ENCODE measurements around the gene FXYD5.
"Not testable (repeated sequence)": the region's sequence is repeated elsewhere in the genome, so short reads cannot be mapped to it uniquely, and the experiment has no call there.

Gene FXYD5

DNA sequence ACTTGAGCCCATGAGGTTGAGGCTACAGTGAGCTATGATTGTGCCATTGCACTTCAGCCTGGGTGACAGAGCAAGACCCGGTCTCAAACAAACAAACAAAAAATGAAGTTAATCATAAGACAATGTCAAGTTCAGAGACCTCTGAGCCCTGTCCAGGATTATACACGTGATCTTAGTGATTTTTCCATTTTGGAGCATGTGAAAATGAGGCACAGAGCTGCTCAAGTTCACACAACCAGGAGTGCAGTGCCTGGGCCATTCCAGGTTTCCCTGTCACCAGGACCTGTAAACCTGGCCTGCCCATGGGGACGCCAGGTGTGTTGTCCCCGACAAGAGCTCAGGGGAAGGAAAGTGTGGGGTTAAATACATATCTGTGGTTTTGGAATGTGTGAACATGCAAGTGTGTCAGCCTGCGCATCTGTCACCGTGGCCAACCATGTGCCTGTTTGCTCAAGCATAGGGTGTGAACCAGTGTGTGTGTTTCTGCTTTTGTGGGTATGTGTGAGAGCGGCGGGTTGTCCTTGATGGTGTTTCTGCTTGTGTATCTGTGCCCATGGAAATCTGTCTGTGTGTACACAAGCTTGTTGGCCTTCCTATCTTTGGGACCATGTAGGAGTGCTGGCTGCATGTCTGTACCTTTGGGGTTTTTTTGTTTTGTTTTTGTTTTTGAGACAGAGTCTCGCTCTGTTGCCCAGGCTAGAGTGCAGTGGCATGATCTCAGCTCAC, 17.4 kb upstream of the FXYD5 start:
- in situ Hi-C loops (cut with MboI; ENCODE audit: low sequenced_read_pairs): no loop called here

GRCh38 chr19:35138305-35138892, 16.1 kb upstream of the FXYD5 start, which contains the start of gene FXYD1:
FXYD1 (plus strand) TSS chr19:35138824; CDS start chr19:35140080, 1,256 bp downstream.
- in situ Hi-C loops (cut with MboI; ENCODE audit: low sequenced_read_pairs): no loop called here

DNA sequence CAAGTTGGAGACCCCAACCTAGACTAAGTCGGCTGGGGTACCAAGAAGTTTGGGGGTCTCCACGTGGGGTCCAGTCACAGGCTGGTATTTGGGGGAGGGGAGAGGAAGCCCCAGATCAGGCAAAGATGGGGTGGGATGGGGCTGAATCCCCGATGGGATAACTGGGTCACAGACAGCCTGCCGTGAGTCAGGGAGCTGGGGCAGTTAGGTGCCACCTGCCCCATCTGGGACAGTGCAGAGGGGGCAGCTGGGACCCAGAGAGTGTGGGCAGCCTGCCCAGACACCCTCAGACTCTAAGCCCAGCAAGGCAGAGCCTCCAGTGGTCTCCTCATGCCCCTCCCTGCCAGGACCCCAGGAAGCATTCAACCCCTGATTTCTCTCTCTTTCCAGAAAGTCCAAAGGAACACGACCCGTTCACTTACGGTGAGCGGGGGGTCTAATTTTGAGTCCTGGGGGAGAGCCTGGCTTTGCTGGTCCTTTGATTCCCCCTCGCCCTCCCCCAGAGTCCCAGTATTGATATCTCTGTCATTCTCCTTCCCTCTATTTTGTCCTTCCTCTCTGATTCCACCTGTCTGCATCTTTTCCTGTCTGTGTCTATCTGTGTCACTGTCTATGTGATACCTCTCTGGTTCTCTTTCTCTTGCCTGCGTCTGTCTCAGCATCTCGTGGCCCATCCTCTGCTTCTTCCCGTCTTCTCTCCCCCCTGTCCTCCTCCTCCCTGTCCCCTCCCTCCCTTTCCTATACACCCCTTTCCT, 14.2 kb upstream of the FXYD5 start:
- in situ Hi-C loops (cut with MboI; ENCODE audit: low sequenced_read_pairs): no loop called here

- in situ Hi-C loops (cut with MboI; ENCODE audit: low sequenced_read_pairs): no loop called here
Observed at GRCh38 chr19:35140962-35141836, 13.3 kb upstream of the FXYD5 start.

DNA sequence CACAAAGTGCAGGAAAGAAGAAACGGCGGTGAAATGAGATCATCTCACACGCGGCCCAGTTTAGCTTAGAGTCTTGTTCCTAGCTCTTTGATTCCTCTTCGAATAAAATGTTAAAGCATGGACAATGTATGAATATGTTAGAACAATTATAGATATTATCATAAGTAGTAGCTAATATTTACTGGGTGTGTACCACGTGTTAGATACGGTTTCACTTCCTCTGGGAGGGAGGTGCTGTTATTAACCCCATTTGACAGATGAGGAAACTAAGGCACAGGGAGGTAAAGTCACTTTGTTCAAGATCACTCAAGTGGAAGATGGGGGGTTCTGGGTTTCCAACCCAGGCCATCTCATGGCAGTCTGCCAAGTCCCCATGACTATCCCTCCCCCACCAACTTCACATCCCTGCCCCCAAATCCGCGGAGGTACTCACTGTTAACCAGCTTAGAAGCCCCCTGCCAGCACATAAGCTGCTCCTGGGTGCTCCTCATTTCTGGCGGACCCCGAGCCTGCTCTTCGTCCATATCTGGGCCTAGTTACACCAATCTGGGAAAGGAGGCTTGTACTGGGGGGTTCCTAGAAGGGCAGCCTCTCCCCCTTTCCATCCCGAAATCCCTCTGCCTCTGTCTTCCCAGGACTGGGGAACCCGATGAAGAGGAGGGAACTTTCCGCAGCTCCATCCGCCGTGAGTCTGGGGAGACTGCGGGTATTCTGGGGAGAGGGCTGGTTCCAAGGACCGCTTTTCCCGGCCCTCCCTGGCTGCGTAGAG, 12.5 kb upstream of the FXYD5 start:
- in situ Hi-C loops (cut with MboI; ENCODE audit: low sequenced_read_pairs): no loop called here

GRCh38 chr19:35142606-35143230, 11.8 kb upstream of the FXYD5 start:
- in situ Hi-C loops (cut with MboI; ENCODE audit: low sequenced_read_pairs): no loop called here

GRCh38 chr19:35143231-35143715, 11.3 kb upstream of the FXYD5 start, which contains the start of gene FXYD7:
FXYD7 (plus strand) TSS chr19:35143255; CDS start chr19:35143334, 79 bp downstream.
- in situ Hi-C loops (cut with MboI; ENCODE audit: low sequenced_read_pairs): no loop called here

- in situ Hi-C loops (cut with MboI; ENCODE audit: low sequenced_read_pairs): no loop called here
Observed at GRCh38 chr19:35143818-35144217, 10.7 kb upstream of the FXYD5 start.

DNA sequence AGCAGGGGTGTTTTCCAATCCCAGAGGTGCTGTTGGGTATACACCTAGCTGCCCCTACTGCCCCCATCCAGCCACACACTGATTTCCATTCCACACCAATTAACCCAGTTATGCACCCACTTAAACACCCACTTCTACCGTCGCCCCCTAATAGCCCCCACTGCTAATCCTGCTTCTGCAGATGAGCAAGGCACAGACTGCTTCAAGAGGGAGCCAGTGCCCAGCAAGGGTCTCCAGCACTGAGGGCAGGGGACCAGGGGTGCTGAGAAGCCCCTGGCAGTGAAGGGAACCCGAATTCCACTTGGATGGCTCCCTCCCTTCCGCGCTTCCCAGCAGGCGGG, 10.3 kb upstream of the FXYD5 start:
- in situ Hi-C loops (cut with MboI; ENCODE audit: low sequenced_read_pairs): no loop called here

- in situ Hi-C loops (cut with MboI; ENCODE audit: low sequenced_read_pairs): no loop called here
Observed at GRCh38 chr19:35144600-35145436, 9.7 kb upstream of the FXYD5 start.

GRCh38 chr19:35146746-35147459, 7.6 kb upstream of the FXYD5 start:
- in situ Hi-C loops (cut with MboI; ENCODE audit: low sequenced_read_pairs): no loop called here

- in situ Hi-C loops (cut with MboI; ENCODE audit: low sequenced_read_pairs): no loop called here
Observed at GRCh38 chr19:35149463-35149862, 5.1 kb upstream of the FXYD5 start.

- in situ Hi-C loops (cut with MboI; ENCODE audit: low sequenced_read_pairs): no loop called here
Observed at GRCh38 chr19:35150445-35150844, 4.1 kb upstream of the FXYD5 start.

DNA sequence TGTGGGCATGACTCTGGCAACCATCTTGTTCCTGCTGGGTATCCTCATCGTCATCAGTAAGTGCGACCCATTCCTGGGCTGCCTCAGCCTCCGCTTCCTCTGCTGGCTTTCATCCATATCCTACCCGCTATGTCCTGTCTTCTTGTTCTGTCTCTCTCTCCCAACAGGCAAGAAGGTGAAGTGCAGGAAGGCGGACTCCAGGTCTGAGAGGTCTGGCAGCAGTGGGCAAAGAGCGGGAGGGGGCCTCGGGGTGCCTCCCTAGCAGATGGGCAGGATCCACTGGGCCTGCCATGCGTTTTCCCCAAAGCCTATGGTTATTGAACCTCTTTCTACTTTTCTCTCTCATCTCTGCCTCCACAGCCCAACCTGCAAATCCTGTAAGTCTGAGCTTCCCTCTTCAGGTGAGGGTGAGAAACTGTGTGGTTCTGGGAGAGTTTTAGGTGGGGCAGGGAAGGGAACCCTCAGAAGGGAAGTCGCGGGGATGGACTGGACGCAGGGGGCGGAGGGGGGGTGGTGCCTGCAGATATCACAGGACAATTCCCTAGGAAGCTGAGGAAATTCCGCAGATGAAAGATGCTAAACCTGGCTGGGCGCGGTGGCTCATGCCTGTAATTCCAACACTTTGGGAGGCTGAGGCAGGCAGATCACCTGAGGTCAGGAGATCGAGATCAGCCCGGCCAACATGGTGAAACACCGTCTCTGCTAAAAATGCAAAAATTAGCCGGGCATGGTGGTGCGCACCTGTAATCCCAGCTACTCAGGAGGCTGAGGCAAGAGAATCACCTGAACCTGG, 3.1 kb upstream of the FXYD5 start:
- in situ Hi-C loops (cut with MboI; ENCODE audit: low sequenced_read_pairs): no loop called here

- in situ Hi-C loops (cut with MboI; ENCODE audit: low sequenced_read_pairs): not testable (repeated sequence)
Observed at GRCh38 chr19:35153129-35153522, 1.4 kb upstream of the FXYD5 start.

DNA sequence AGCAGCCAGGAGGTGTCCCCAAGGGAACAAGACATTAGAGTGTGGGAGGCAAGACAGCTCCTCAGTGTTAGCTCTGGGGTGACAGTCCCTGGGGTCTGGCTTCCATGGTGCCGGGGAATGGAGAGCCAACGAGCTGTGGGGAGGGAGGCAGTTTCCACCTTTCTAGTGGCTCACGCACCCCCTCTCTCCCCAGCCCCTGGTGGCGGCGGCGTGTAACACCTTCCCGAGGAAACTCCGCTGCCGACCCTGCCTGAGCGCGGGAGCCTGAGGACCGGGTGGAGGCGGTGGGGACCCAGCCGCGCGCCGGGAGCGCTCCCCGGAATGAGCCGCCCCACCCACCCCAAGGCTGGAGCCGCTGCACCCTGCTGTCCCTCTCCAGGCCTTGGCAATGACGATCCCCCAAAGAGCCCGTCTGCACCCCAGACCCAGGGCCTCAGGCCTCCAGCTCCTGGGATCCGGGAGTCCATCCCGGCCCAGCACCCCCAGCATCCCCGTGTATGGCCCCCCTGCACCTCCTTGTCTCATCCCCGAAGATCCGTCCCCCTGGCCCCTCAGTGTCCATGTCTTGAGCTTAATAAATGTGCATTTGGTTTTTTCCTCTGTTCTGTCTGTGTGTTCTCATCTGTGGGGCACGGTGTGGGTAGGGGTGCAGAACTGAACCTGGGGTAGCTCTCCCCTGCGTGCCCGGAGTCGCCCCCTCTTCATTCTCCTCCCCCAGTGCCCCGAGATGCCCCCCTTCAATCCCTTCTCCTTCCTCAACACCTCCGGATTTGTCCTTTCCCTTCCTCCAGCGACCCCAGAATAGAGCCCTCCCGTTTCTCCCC, 622 bp upstream of the FXYD5 start:
- in situ Hi-C loops (cut with MboI; ENCODE audit: low sequenced_read_pairs): no loop called here
